ENCODE data around the gene TPRG1. TPM values are rescaled to one million over a fixed set of nuclear protein-coding genes. Genes with fewer than 3 reads are reported as not detected.

Gene TPRG1
- total RNA-seq, 3 donors from 2014 or later = 1.4 to 3.2 (median 2.2) TPM

DNA sequence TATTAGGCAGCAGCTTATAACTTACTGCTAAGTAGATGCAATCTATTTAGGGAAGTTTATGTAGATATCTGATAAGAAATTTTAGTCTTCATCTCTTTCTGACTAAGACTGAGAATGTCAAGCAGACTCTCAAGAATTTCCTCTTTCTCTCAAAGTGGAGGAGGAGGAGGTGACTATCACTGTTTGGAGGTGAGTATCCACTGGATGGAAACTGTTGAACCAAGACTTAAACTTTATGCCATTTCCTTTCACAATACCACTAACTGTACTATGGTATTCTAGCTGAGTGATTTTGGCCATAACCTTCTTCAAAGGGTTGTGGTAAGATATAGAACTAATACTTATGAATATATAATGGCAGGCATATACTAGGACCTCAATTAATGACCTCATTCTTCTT is 64.6 kb downstream of the TPRG1 start:
- intact Hi-C loops (cut with DNase I, micrococcal nuclease) = no loop called here
- no peak for TF ChIP-seq CTCF (IDR thresholded peaks at IDR 0.05)
- H3K4me1 ChIP-seq (ENCODE audit: low read depth) = no peaks in the 10 kb centered on the region
- H3K36me3 ChIP-seq (ENCODE audit: low read depth) = no peaks in the 10 kb centered on the region
- H3K4me3 ChIP-seq = no peak overlapping the region
- DNase-seq = no peak
- H3K9me3 ChIP-seq = no peaks in the 10 kb centered on the region
- no peak for ATAC-seq

DNA sequence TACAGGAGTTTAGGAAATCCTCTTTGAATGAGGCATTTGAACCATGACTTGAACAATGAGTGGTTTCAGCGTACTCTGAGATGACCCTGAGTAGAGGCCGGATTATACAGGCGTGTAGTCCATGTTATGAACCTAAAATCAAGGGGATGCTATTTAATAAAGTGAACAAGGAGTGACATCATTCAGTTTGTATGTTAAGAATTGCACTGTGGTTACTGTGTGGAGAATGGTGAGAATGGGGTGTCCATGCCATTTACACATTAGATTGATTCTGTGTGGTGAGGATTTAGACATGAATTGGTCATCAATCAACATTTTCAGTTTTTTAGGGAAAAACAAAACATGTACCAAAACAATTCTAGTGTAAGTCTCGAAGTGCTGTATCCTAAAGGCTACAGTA is 65.8 kb downstream of the TPRG1 start:
- no peak for ATAC-seq
- TF ChIP-seq CTCF (IDR thresholded peaks at IDR 0.05) = no peak
- intact Hi-C loops (cut with DNase I, micrococcal nuclease) = no loop called here
- Histone ChIP-seq H3K9me3 (no peaks in the 10 kb centered on the region), H3K4me1 (ENCODE audit: low read depth) (no peaks in the 10 kb centered on the region), H3K36me3 (ENCODE audit: low read depth) (no peaks in the 10 kb centered on the region), H3K4me3 (no peak overlapping the region)
- no peak for DNase-seq

- intact Hi-C loops (cut with DNase I, micrococcal nuclease) = no loop called here
- H3K4me3 ChIP-seq = no peak overlapping the region
- H3K9me3 ChIP-seq = peaks cover 4% of the 10 kb centered on the region
- DNase-seq = no peak
- H3K36me3 ChIP-seq (ENCODE audit: low read depth) = no peaks in the 10 kb centered on the region
- H3K4me1 ChIP-seq (ENCODE audit: low read depth) = no peaks in the 10 kb centered on the region
- ATAC-seq = no peak
- TF ChIP-seq CTCF (IDR thresholded peaks at IDR 0.05) = no peak
Observed at GRCh38 chr3:189238071-189238470, 66.3 kb downstream of the TPRG1 start.

- DNase-seq (no peak), ATAC-seq (no peak)
- TF ChIP-seq CTCF (IDR thresholded peaks at IDR 0.05) = no peak
- H3K4me1 ChIP-seq (ENCODE audit: low read depth) = no peaks in the 10 kb centered on the region
- H3K36me3 ChIP-seq (ENCODE audit: low read depth) = no peaks in the 10 kb centered on the region
- no peak overlapping the region for H3K4me3 ChIP-seq
- intact Hi-C loops (cut with DNase I, micrococcal nuclease) = no loop called here
- H3K9me3 ChIP-seq = peaks cover 14% of the 10 kb centered on the region
Observed at GRCh38 chr3:189239616-189240015, 67.8 kb downstream of the TPRG1 start.

DNA sequence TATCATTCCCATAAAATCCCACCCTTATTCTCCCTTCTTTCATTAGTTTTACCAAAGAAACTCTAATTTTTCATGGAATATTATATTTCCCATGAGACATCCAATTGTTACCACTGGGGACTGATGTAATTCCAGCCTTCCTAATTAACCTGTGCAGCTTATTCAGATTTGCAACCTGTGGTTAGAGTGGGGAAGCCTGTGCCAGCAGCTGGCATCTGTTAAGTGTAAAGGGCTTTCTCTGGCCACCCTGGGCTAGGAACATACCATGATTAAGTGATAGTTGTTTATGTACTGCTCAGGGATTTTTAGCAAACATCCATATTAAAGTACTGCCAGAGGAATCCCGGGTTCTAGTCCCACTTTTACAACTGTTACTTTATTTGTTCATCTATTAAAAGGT is 78.2 kb downstream of the TPRG1 start:
- Histone ChIP-seq H3K36me3 (ENCODE audit: low read depth) (no peaks in the 10 kb centered on the region), H3K4me3 (no peak overlapping the region), H3K4me1 (ENCODE audit: low read depth) (no peaks in the 10 kb centered on the region), H3K9me3 (no peaks in the 10 kb centered on the region)
- DNase-seq (no peak), ATAC-seq (no peak)
- TF ChIP-seq CTCF (IDR thresholded peaks at IDR 0.05) = no peak
- intact Hi-C loops (cut with DNase I, micrococcal nuclease) = no loop called here

GRCh38 chr3:189258261-189258660 is 86.5 kb downstream of the TPRG1 start:
- H3K4me1 ChIP-seq (ENCODE audit: low read depth) = no peaks in the 10 kb centered on the region
- no peak for TF ChIP-seq CTCF (IDR thresholded peaks at IDR 0.05)
- no peaks in the 10 kb centered on the region for H3K36me3 ChIP-seq (ENCODE audit: low read depth)
- intact Hi-C loops (cut with DNase I, micrococcal nuclease) = no loop called here
- no peak for ATAC-seq
- no peak for DNase-seq
- H3K4me3 ChIP-seq = no peak overlapping the region
- H3K9me3 ChIP-seq = no peaks in the 10 kb centered on the region
